SK-N-MC (cell line): ENCODE measurements around the gene KPNB1.

ENCODE experiments used
- EZH2 ChIP-seq: fragments of 200-600 bp; sonication (generic); IDR thresholded peaks from one replicate; pipeline ENCODE4 v1.6.1; 2017; ENCODE audit warnings: antibody characterized with exemption
- FOXP2 ChIP-seq: optimal IDR thresholded peaks from 2 replicates; pipeline ENCODE3; 2011; ENCODE audit warnings: mild to moderate bottlenecking, moderate library complexity; ENCODE audit not compliant: insufficient read depth; ENCODE audit errors: extremely low read length, control extremely low read depth
- POLR2AphosphoS5 ChIP-seq: IDR thresholded peaks from 2 replicates; pipeline ENCODE4 v1.6.1; 2012; ENCODE audit warnings: mild to moderate bottlenecking, low read depth, low read length, borderline replicate concordance

GRCh38 chr17:47618410-47618809 lies 31.3 kb upstream of the KPNB1 start:
- no peak for TF ChIP-seq EZH2
- no peak for TF ChIP-seq POLR2AphosphoS5
- no peak for TF ChIP-seq FOXP2
